Measurements from ENCODE around the gene CARS1.

- TF ChIP-seq CTCF (conservative IDR thresholded peaks at IDR 0.05; ENCODE audit: low read length) (no peak), EZH2phosphoT487 (IDR thresholded peaks at IDR 0.05; ENCODE audit: borderline replicate concordance) (no peak)
Measured at GRCh38 chr11:3043315-3043871, 13.8 kb downstream of the CARS1 start.
